PFSK-1 (cell line): Measurements from ENCODE around the gene RGL1.

Experiments
- FOXP2 ChIP-seq: optimal IDR thresholded peaks from 2 replicates; pipeline ENCODE3; 2011; ENCODE audit warnings: borderline replicate concordance, control low read depth, inconsistent platforms; ENCODE audit not compliant: insufficient read depth; ENCODE audit errors: extremely low read length, extremely low read depth
- POLR2AphosphoS5 ChIP-seq: IDR thresholded peaks from 2 replicates; pipeline ENCODE4 v1.6.1; 2012; ENCODE audit warnings: low read depth, mild to moderate bottlenecking, control low read depth, low read length, moderate library complexity
- SIN3A ChIP-seq: IDR thresholded peaks from 2 replicates; pipeline ENCODE4 v1.6.1; 2012; ENCODE audit warnings: mild to moderate bottlenecking, low read length, moderate library complexity, borderline replicate concordance; ENCODE audit not compliant: insufficient read depth
- TAF1 ChIP-seq: IDR thresholded peaks from 2 replicates; pipeline ENCODE4 v1.6.1; 2012; ENCODE audit warnings: low read length, control low read depth, borderline replicate concordance; ENCODE audit not compliant: insufficient read depth
- TF ChIP-seq, protein P1 (sequence below), 2 experiments: IDR thresholded peaks; 2 replicates each; pipeline versions ENCODE4 v1.6.1 to v1.8.0; 2011 to 2012; ENCODE audit warnings: low read depth in 2 of 2, low read length in 2 of 2, control low read depth in 1 of 2, inconsistent platforms in 1 of 2, mild to moderate bottlenecking in 1 of 2, moderate library complexity in 1 of 2; ENCODE audit not compliant: insufficient read depth in 1 of 2

RGL1 gene

DNA sequence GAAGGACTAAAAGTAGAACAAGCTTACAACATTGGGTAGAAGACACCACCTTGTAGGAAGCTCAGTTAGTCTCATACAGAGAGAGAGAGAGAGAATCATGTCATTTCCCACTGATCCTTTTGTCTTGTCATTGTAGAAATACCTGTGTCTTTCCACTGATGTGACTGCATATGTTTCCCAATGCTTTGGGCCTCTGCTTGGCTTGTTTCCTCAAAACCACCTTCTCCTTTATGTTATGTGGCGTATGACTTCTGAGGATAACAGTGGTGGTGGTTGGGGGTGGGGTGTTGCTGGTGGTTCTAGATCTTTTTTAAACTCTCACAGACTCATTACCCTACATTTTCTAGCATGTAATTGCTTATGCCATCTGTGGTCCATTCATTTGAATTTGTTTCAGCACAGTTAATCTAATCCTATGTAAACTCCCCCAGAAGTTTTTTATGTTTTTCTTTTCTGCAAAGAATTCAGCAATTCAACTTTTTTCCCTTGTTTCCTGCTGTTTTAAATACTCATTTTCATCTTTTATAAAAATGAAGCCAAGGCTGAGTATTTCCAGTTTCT, 9.3 kb downstream of the RGL1 start:
- no peak for TF ChIP-seq TAF1
- TF ChIP-seq, protein P1, sequence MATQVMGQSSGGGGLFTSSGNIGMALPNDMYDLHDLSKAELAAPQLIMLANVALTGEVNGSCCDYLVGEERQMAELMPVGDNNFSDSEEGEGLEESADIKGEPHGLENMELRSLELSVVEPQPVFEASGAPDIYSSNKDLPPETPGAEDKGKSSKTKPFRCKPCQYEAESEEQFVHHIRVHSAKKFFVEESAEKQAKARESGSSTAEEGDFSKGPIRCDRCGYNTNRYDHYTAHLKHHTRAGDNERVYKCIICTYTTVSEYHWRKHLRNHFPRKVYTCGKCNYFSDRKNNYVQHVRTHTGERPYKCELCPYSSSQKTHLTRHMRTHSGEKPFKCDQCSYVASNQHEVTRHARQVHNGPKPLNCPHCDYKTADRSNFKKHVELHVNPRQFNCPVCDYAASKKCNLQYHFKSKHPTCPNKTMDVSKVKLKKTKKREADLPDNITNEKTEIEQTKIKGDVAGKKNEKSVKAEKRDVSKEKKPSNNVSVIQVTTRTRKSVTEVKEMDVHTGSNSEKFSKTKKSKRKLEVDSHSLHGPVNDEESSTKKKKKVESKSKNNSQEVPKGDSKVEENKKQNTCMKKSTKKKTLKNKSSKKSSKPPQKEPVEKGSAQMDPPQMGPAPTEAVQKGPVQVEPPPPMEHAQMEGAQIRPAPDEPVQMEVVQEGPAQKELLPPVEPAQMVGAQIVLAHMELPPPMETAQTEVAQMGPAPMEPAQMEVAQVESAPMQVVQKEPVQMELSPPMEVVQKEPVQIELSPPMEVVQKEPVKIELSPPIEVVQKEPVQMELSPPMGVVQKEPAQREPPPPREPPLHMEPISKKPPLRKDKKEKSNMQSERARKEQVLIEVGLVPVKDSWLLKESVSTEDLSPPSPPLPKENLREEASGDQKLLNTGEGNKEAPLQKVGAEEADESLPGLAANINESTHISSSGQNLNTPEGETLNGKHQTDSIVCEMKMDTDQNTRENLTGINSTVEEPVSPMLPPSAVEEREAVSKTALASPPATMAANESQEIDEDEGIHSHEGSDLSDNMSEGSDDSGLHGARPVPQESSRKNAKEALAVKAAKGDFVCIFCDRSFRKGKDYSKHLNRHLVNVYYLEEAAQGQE (IDR thresholded peaks at IDR 0.05; ENCODE audit: insufficient read depth in 1 of 2, low read depth in 2 of 2, low read length in 2 of 2), result no peak
- TF ChIP-seq FOXP2, result no peak
- TF ChIP-seq SIN3A, result no peak
- TF ChIP-seq POLR2AphosphoS5, result no peak

DNA sequence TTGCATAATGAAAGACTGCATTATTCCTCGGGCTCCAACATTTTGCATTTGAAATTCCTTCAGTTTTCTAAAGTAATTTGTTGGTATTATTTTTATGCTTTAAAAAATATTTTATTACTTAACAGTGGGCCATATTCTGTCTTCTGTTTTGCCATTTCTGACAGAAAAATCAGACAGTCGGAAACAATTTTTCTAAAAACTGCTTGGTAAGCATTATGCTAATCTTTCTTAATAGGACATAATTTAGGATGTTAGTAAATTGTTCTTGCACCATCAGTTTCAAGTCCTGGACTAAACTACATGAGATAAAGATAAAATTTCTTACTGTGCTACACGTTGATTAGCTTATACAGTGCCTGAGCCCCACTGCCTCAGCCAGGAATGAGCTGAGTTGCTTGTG, 11.2 kb downstream of the RGL1 start:
- TF ChIP-seq TAF1 (no peak), FOXP2 (no peak), SIN3A (no peak), POLR2AphosphoS5 (no peak)
- TF ChIP-seq, protein P1 (IDR thresholded peaks at IDR 0.05; ENCODE audit: insufficient read depth in 1 of 2, low read depth in 2 of 2, low read length in 2 of 2), result no peak

- TF ChIP-seq, protein P1 (IDR thresholded peaks at IDR 0.05; ENCODE audit: insufficient read depth in 1 of 2, low read depth in 2 of 2, low read length in 2 of 2), result no peak
- TF ChIP-seq TAF1 (no peak), FOXP2 (no peak), POLR2AphosphoS5 (no peak), SIN3A (no peak)
Observed at GRCh38 chr1:183817576-183818288, 12.8 kb downstream of the RGL1 start.

- TF ChIP-seq FOXP2, result no peak
- TF ChIP-seq SIN3A, result no peak
- no peak for TF ChIP-seq POLR2AphosphoS5
- TF ChIP-seq TAF1, result no peak
- TF ChIP-seq, protein P1 (IDR thresholded peaks at IDR 0.05; ENCODE audit: insufficient read depth in 1 of 2, low read depth in 2 of 2, low read length in 2 of 2), result no peak
Observed at GRCh38 chr1:183819059-183819458, 14.1 kb downstream of the RGL1 start.
